Raji (cell line): ENCODE results near the gene LRRC4C.

Source experiments
- POLR2A ChIP-seq: IDR thresholded peaks from 2 replicates; pipeline ENCODE4 v1.6.1; 2011; ENCODE audit warnings: low read depth, low read length, control low read depth; ENCODE audit not compliant: insufficient read depth

Gene LRRC4C

DNA sequence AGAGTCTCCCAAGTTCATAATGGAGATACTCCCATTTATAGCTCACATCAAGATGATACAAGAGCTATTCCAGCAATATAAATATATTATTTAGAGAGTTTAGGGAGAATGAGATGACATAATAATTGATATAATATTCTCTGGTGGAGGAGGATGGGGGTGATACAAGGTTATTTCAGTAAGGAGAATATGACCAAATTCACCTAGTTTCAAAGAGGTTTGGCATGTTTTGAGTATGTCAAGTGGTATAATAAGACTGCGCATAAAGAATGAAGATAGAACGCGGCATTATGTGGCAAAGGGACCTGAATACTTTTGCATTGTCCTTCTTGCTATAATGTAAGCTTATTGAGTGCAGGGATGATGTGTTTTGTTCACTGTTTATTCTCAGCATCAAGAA, 1283.5 kb downstream of the LRRC4C start:
- TF ChIP-seq POLR2A = no peak

DNA sequence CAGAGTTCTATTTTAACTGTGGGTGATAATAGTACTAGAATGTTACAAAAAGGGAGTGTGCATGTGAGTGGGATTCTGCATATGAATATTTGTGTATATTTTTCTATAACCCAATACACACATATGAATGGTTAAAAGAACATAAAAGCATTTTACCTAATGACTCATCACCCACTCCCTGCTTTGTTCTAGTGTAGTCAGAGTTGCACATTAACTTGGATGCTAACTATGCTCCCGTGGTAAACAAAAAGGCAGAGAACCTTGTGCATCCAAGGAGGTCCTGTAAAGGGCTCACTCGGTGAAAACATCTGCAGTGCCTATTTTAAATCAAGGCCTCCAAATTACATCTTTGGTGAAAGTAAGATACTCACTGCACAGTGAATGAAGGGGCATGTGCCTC, 1289.4 kb downstream of the LRRC4C start:
- no peak for TF ChIP-seq POLR2A

DNA sequence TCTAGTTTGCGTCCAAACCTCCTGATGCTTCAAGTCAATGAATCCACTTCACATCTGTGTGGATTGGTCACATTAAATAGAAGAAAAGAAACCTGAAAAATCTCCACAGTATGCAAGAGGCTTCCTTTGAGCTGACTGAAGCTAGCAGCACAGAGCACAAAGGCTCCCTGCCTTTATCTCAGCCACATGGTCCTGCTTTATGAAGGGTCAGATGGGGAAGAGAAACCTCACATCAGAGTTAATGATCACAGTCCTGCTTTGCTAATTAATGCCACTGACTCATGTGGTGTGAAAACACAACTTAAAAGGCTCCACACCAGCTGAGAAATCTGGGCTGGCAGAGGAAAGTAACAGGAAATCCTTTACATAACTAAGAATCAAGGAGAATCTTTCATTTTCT, 1291.0 kb downstream of the LRRC4C start:
- no peak for TF ChIP-seq POLR2A

DNA sequence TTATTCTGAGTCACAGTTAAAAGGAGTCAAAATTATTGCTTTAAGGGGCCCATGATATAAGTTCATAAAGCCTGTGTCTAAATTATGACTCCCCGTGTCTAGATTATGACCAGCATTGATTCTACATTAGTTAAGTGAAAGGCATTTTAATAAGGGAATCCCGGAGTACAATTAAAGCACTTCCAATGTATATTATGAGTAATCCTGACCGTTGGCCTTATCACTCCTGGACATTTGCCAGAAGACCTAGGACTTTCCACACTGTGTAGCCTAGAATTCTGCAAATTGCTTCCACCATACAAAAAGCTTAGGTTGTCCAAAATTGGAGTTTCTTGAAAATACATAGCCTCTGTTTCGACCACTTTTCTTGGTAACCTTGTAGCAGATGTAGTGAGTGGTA, 1292.6 kb downstream of the LRRC4C start:
- no peak for TF ChIP-seq POLR2A

DNA sequence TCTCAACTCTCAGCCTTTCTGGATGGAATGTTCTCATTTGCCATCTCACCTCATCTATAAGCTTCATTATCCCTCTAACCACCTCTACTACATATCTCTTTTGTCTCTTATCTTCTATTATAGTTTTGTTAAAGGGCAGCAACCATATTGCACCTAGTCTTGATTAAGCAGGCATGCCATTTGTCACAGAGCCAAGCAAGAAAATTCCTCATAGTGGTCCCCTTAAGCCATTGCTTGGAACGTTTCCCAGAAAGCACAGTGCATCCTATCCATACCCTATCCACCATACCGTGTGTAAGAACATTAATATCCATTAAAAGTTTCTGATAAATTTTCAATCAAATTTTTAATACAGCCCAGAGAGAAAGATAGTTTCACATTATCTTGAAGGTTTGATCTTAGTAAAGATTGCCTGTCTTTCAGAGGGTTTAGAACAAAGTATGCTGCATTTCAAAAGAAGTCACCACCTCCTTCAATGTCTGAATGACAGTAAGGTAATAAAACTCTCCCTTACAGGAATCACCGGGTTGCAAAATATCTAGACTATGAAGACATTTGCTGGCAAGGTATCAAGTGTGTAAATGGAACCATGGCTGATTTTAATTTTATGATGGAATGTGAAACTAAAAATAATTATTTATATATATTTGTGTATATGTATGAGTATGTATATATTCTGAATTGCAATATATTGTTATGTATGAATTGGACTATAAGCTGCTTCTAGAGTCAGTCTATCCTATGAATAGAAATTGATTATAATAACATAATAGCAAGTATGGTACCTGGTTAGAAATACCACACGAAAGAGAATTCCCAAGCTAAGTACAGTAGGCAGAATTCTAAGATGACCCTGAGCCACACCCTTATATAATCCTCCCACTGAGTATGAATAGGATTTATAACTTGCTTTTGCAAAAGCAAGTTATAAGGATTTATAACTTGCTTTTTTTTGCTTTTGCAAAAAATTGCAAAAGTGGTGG, 1296.3 kb downstream of the LRRC4C start:
- no peak for TF ChIP-seq POLR2A

DNA sequence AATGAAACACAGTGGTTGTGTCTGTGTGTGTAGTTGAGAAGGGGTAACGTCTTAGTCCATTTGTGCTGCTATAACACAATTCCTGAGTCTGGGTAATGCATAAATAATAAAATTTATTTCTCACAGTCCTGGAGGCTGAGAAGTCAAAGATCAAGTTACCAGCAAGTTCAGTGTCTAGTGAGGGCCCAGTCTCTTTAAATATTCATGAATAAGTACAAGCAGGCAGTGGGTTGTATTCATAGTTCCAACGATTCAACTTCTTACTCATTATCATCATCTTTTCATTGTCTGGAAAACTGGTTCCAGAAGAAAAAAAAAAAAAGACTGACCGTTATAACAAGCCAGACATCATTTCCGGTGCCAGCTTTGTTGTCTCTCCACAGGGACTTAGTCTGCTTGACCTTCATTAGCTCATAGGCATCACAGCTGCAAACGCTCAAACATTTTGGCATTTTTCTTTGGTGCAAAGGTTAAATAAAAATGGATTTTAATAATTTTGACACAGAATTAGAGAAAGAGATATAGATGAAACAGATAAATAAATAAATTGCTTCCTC, 1297.5 kb downstream of the LRRC4C start:
- TF ChIP-seq POLR2A = no peak

DNA sequence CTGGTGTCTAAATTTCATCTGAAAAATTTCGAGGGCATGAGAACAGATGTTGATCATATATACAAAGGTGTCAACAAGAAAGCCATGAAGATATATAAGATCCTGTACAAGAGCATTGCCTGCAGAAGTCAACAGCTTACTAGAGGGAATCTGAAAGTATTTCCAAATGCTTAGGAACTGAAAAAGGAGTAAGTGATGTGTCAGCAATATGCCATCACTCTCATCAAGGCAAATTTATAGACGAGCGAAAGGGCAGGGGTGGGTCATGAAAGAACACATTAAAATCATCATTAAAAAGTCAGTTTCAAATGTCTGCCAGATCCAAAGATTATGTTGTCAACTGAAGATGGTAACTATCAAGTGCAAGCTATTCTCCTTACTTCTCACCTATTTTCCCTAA, 1299.0 kb downstream of the LRRC4C start:
- TF ChIP-seq POLR2A = no peak

DNA sequence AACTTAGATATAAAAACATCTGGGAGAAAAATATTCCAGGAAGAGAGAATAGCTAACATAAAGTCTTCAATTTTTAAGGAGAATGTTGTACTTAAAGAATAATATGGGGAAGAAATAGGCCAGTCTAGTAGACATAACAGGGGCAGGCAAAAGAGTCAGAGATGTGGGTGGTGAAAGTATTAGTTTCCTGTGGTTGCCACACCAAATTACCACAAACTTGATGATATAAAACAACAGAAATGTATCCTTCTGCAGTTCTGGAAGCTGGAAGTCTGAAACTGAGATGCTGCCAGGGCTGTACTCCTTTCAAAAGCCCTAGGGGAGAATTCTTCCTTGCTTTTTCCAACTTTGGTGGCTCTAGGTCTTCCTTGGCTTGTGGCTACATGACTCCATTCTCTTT, 1309.7 kb downstream of the LRRC4C start:
- no peak for TF ChIP-seq POLR2A

DNA sequence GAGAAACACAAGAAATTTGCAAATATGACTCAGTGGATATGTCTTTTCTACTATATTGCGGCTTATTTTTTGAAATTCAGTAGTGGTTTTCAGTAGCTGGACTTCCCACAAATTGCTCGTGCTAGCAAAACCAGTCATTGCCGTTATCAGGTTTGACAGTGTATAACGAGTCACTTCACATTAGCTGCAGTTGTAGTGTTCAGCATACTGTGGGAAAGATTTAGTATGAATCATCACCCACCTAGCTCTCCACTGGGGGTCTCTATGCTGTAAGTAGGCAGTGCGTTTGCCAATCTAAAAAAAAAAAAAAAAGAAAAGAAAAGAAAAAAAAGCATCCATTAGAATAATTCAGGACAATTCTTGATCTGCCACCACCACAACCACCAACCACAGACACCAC, 1318.9 kb downstream of the LRRC4C start:
- TF ChIP-seq POLR2A = no peak

DNA sequence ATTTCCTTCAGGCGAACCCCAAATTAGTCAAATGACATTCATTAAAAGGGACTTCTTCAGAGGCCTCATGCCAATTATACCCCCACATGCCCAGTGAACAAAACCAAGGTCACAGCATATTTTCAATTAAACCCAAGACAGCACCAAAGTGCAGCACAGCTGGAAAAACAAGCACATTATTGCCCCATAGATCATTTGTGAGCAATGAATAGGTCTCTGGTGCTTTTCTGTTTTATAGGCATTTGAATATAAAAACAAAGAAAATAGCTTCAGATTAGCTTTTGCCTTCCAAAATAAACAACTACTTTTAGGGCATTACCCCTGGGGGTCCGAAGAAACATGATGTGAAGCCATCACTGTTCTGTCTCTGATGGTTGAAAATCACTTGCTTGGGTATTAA, 1319.9 kb downstream of the LRRC4C start:
- TF ChIP-seq POLR2A = no peak

DNA sequence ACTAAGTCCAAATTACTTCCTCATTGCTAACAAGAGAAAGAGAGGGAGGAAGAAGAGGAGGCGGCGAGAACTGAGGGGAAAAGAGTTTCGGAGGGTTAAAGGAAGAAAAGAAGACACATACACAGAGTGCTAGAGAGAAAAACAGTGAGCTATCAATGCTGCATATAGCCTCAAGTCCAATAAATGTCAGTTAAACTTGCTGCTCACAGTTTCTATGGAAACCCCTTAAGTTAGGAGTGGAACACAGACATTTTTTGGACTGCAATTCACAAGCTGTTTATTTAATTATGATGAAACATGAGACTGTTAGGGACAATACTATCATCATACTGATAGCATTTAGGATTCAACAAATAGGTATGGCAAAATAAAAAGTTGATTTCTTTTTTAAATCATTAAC, 1320.4 kb downstream of the LRRC4C start:
- no peak for TF ChIP-seq POLR2A

DNA sequence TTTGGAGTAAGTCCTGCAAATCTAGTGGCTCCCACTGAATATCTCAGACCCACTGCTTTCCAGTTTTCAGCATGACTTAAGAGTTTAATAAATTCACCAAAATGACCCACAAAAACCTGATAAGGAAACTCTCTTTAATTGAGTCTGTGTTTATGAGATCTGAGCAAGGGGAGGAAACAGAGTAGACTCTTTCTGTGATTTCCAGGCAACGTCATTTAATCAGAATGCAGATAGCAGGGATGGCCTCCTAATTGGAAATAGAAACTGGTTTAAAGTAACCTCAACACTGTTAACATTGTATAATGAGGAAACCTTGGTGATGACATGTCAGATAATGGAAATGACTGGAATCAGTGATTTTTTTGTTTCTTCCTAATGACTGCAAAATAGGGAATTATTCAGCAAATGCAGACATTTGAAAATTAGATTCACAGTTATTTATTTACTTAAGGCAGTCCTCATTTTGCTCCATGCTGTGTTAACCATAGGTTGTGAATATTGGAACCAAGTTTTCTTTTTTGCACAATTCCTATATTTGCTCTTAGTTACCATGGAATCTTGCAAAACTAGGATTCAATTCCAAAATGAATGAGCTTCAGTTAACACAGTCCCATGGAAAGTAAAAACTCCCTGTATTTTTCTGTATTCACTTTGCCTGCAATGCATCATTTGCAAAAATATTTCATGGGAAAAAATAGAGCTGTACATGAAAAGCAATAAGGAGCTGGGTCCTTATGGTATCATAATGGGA, 1324.5 kb downstream of the LRRC4C start:
- no peak for TF ChIP-seq POLR2A

DNA sequence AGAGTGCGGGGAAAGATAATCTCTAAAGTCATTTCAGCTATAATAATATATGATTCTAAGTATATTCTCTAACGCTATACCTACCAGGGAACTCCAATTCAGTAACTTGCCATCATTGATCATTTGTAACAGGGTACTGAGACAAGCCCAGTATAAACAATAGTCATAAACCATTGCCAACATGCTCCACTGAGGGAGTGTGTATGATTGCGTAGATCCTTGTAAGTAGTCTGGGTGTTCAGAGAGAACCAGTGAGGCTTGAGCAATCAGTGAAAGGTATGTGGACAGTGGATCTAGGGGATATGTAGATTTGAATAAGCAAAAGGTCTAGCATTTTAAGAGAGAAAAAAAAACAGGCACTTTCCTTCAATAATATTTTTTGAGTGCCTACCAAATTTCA, 1326.0 kb downstream of the LRRC4C start:
- TF ChIP-seq POLR2A = no peak

DNA sequence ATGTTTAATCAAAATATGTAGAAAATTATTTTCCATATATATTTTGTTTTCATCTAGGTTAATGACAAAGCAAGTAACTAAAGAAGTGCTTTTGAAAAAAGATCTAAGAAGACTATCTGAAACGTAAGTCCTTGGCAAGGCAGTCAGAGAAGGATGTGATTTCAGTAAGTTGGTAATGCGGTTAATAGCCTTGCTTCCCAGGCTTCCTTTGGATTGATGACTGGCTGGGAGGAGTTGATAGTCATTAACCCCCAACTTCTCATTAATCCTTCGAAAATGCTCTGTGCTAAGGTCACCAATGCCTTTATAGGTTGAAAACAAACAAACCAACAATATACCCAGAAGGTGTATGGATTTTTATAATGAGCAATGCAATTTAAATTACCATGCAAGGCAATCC, 1326.5 kb downstream of the LRRC4C start:
- TF ChIP-seq POLR2A = no peak

DNA sequence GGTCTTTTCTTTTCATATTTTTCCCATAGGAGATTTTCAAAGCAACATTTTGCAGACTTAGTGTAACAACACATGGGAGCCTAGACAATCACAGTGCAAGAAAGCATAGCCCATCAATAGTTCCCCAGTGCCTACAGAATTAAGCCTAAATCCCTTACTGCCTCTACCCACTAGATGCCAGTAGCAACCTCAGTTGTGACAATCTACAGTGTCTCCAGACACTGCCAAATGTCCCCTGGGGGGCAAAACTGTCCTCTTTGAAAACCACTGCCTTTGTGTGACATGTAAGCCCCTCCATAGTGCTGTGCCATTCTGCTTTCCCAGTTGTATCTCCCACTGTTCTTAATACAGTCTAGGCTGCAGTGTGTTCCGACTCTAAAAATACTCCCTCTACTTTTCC, 1329.0 kb downstream of the LRRC4C start:
- no peak for TF ChIP-seq POLR2A

DNA sequence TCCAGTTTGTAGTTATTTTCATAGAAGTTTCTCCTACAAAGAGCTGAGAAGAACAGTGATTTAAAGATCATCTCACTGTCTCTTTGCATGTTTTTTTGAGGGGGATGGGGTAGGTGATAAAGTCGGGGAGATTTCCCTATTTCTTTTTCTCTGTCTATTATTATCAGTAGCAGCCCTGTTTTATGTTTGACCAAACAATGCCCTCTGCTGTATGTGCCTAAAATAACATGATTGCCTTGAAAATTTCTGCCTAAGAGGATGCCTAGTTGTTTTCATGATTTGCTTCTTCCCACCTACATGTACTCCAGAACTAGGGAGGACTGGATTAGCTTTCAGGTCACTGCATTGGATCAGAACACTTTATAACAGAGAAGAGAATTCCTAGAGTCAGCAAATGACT, 1330.2 kb downstream of the LRRC4C start:
- no peak for TF ChIP-seq POLR2A
